ENCODE data around the gene GALK1. TPM values are rescaled to one million over a fixed set of nuclear protein-coding genes. Genes with fewer than 3 reads are reported as not detected.

GALK1 gene
- total and polyA plus RNA-seq, 9 of the 15 experiments (the other 6 are each of a cell fraction or from before 2014, with no cell fraction given) = 0.45 to 51.6 (median 17.4) TPM

DNA sequence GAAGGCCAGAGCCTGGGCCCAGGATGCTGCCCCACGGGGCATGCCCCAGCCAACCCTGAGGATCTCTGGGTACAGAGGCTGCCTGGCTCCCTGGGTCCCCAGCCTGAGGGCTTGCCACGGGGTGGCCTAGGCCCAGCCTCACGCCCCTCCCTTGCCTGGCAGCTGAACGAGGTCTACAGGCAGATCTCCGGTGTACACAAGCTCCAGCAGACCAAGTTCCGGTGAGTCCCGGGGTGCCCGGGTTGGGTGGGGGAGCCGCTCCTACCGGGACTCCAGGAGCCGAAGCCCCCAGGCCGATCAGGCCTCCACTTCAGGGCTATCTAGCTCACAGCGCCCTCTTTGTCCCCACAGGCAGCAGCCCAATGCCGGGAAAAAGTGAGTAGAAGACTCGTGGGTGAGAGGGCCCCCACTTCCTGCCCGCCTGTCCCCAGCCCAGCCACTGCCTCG lies 24.3 kb downstream of the GALK1 start:
- Histone ChIP-seq H2AFZ (ENCODE audit: low read depth, low read length) (peak overlapping the region; percentile 20; the same call in 1 of the 2 replicates), H3K27ac (ENCODE audit: extremely low read depth, low read depth, low read length) (no peak overlapping the region), H3K27me3 (ENCODE audit: control insufficient read depth in 2 of 2, insufficient read depth in 2 of 2, low read length in 2 of 2) (peaks cover 0 to 8% of the 10 kb centered on the region in 2 experiments; a peak in 2 of 5 replicates), H3K36me3 (ENCODE audit: control insufficient read depth, insufficient read depth, low read length) (no peaks in the 10 kb centered on the region), H3K9me1 (ENCODE audit: control insufficient read depth, insufficient read depth, low read length) (peaks cover 4% of the 10 kb centered on the region), H3K9me3 (replicated peaks; ENCODE audit: control insufficient read depth, insufficient read depth, low read depth, low read length) (no peaks in the 10 kb centered on the region), H3K4me2 (ENCODE audit: insufficient read depth, low read length) (no peak overlapping the region), H4K20me1 (replicated peaks; ENCODE audit: control insufficient read depth, insufficient read depth, low read length) (peaks cover 3% of the 10 kb centered on the region; the same call in 1 of the 2 replicates), H3K4me1 (replicated peaks in 1 of 2; ENCODE audit: control insufficient read depth in 2 of 2, insufficient read depth in 2 of 2, low read length in 2 of 2) (peaks cover 0 to 48% of the 10 kb centered on the region in 2 experiments; a peak in 2 of 5 replicates), H3K79me2 (ENCODE audit: control insufficient read depth, insufficient read depth, low read length) (no peaks in the 10 kb centered on the region), H3K9ac (ENCODE audit: insufficient read depth in 1 of 2, low read depth in 2 of 2, low read length in 2 of 2) (peak overlapping the region in 1 of 2 experiments; percentile 32; a peak in 1 of 4 replicates), H3K4me3 (no peak overlapping the region)
- intact Hi-C loops (cut with micrococcal nuclease) (no loop called here), in situ Hi-C loops (cut with MboI) (no loop called here)
- TF ChIP-seq, protein P1, sequence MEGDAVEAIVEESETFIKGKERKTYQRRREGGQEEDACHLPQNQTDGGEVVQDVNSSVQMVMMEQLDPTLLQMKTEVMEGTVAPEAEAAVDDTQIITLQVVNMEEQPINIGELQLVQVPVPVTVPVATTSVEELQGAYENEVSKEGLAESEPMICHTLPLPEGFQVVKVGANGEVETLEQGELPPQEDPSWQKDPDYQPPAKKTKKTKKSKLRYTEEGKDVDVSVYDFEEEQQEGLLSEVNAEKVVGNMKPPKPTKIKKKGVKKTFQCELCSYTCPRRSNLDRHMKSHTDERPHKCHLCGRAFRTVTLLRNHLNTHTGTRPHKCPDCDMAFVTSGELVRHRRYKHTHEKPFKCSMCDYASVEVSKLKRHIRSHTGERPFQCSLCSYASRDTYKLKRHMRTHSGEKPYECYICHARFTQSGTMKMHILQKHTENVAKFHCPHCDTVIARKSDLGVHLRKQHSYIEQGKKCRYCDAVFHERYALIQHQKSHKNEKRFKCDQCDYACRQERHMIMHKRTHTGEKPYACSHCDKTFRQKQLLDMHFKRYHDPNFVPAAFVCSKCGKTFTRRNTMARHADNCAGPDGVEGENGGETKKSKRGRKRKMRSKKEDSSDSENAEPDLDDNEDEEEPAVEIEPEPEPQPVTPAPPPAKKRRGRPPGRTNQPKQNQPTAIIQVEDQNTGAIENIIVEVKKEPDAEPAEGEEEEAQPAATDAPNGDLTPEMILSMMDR (IDR thresholded peaks at IDR 0.05 in 2 of 3, conservative IDR thresholded peaks at IDR 0.05 in 1 of 3; ENCODE audit: insufficient read depth in 2 of 3, low read depth in 1 of 3, low read length in 3 of 3) = 0 out of 6 replicates have a peak, but pooled peaks of 2 of the 3 experiments have one; percentile 8 to 10
- TF ChIP-seq, protein P2, sequence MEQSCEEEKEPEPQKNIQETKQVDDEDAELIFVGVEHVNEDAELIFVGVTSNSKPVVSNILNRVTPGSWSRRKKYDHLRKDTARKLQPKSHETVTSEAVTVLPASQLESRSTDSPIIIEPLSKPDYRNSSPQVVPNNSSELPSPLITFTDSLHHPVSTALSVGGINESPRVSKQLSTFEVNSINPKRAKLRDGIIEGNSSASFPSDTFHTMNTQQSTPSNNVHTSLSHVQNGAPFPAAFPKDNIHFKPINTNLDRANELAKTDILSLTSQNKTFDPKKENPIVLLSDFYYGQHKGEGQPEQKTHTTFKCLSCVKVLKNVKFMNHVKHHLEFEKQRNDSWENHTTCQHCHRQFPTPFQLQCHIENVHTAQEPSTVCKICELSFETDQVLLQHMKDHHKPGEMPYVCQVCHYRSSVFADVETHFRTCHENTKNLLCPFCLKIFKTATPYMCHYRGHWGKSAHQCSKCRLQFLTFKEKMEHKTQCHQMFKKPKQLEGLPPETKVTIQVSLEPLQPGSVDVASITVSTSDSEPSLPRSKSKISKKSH (CRISPR knock-in tag; IDR thresholded peaks at IDR 0.05) = no peak
- TF ChIP-seq HDAC6 (IDR thresholded peaks at IDR 0.05; ENCODE audit: low read depth, low read length) = no peak
- no peak for FAIRE-seq
- POLR2A ChIA-PET = no interaction called here
- ATAC-seq = peak; percentile 44
- no TSS peak for BruUV-seq (replicated peaks)
- DNase-seq (ENCODE audit: extremely low read depth in 1 of 4, low spot score in 3 of 4) = no peak
- CTCF ChIA-PET (ENCODE audit: low intra/inter-chr PET ratio) = no interaction called here
- WGBS (ENCODE audit: insufficient coverage, low coverage, missing lambda C conversion rate) = 26% methylated on average over 16 of the region's 17 CpGs

Measured in K562 (cell line).